Smooth muscle cell of trachea (primary cell): ENCODE results near the gene TRPT1. TPM values are rescaled to one million over a fixed set of nuclear protein-coding genes. Genes with fewer than 3 reads are reported as not detected.

Experiments used
- total RNA-seq: library from RNA; depleted of rRNA; stranded (reverse); fragments of >200 nt; gene quantifications from 2 replicates; pipeline ENCODE4 v1.2.1, GENCODE V29; 2014

TRPT1 gene
- total RNA-seq = 28.5 and 50.6 TPM in 2 replicates

GRCh38 chr11:64225608-64226506 lies at the start of gene TRPT1, which contains the start of gene NUDT22:
TRPT1 (minus strand) TSS chr11:64226186; CDS start chr11:64225860, 326 bp downstream.
NUDT22 (plus strand) TSS chr11:64226274; CDS start chr11:64226653, 379 bp downstream.

GRCh38 chr11:64251016-64251752 lies 25.2 kb upstream of the TRPT1 start, which contains the start of gene PLCB3:
PLCB3 (plus strand) TSS chr11:64251530; CDS start chr11:64251650, 120 bp downstream.

GRCh38 chr11:64246871-64247728 lies 21.1 kb upstream of the TRPT1 start, which contains the start of gene PPP1R14B:
PPP1R14B (minus strand) TSS chr11:64246943; CDS start chr11:64246673, 270 bp downstream.

GRCh38 chr11:64240435-64241240 lies 14.7 kb upstream of the TRPT1 start, which contains the start of gene FKBP2:
FKBP2 (plus strand) TSS chr11:64241095; CDS start chr11:64242388, 1,293 bp downstream.

GRCh38 chr11:64233913-64234586 lies 8.1 kb upstream of the TRPT1 start, which contains the start of gene VEGFB:
VEGFB (plus strand) TSS chr11:64234584; CDS start chr11:64234834, 250 bp downstream.

DNA sequence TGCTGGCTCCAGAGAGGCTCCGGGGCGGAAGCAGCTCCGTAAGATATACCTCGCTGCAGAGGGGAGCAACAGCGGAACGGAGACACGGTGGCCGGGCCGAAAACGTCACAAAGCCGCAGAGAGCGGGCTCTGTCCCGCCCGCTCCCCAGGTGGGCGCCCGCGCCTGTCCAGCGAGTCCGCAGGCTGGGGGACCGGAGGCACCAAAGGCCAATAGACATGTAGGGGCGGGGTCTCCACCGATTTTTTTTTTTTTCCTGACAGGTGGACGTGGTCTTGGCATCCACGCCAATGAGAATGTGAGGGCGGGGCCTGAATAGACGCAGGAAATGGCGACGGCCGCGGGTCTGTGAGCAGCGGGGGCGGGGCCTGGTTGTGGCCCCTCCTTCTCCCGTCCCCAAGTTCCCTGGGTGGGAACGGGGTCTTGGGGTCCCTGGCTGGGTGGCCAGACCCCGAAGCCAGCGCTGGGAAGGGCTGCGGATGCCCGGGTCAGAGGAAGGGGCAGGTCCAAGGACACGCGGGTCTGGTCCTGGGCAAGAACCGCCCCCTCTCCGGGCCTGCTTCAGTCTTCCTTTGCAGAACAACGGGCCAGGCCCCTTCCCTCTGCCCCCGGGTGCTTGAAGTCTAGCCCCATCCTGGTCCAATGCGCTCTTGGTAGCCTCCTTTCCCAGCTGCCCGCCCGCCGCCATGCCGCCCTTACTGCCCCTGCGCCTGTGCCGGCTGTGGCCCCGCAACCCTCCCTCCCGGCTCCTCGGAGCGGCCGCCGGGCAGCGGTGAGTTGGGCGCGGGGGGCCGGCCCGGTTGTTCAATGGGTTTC lies 4.4 kb upstream of the TRPT1 start, which contains the start of gene DNAJC4:
DNAJC4 (plus strand) TSS at position 378 of the 814 bp plus-strand sequence; CDS start at position 685, 307 bp downstream.

DNA sequence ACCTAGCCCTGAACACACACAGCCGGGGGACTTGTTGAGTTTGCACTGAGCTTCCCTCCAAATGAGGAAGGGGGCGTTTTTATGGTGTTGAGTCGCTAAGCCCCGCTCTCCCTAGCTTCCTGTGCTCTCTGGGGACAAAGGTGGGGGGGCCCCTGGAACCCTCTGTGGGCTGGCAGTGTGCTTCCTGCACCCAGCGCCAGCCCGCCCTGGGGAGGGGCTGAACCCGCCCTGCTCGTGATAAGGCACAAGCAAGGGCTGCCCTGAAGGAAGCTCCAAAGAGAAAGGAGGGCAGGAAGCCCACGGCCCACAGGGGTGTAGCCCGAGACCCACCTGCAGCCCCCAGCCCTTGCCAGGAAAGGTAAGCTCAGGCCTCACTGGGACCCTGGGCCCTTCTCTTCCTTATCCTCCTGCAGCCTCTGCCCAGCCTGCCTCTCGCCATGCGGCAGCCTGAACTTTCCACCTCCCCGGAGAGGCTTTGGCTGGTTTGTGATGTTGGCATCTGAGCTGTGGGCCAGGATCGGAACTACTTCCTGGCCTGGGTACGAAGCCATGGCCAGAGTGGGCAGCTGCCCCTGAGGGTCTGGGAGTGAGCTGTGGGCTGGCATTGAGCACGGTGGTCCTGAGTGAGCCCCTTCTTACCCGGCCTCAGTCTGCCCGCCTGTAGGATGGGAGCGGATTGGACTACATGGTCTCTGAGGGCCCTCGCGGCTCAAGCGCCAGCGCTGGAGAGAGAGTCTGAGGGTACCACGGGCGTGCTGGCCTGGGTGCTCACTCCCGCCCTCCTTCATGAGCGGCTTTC lies 19.3 kb downstream of the TRPT1 start, which contains the start of gene FERMT3:
FERMT3 (plus strand) TSS at position 265 of the 799 bp plus-strand sequence. CDS start 644 bp downstream, outside the sequence.

DNA sequence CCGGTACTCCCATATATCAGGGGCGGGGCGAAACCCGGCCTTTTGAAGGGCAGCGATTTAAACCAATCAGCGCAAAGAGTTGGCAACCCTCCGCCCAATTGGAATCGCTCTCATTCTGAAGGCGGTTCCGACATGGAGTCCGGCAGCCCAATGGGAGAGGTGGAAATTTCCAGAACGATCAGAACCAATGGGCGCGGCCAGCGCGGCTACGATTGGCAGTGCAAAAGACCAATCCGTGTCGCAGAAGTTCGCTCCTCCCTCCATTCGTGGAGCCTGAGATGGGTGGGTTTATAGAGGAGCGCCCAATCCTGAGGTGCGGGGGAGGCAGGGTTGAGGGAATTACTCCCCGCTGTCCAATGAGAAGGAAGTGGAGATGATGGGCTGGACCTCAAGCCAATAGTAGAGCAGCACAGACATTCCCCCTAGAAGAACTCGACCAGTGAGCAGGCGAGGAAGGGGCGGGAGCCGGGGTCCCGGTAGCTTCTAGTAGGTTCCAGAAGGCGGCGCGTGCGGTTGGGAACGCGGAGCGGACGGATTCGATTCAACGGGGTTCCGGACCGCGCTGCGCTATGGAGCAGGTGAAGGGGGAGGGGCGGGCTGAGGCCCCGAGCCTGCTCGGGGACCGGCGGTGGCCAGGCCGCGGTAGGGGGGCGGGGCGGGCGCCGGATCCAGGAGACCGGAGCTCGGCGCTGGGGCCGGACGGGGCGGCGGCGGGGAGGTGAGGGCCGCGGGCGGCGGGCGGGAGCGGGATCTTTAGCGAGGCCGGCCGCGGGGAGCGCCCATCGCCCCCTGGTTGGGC lies 40.1 kb downstream of the TRPT1 start, which contains the start of gene STIP1:
STIP1 (plus strand) TSS at position 479 of the 799 bp plus-strand sequence; CDS start at position 570, 91 bp downstream.

Other genes with a start within 250 kb of the TRPT1 start
- gene OTUB1, start 239.7 kb downstream of the TRPT1 start, total RNA-seq = 43.0 and 60.2 TPM in 2 replicates
- 0.15 and 0.50 TPM in 2 replicates for gene FLRT1, start 190.3 kb downstream of the TRPT1 start, total RNA-seq
- gene MACROD1, start 60.1 kb downstream of the TRPT1 start, total RNA-seq = 22.4 and 23.3 TPM in 2 replicates
- gene STIP1, start 40.0 kb downstream of the TRPT1 start, total RNA-seq = 119 and 132 TPM in 2 replicates
- 1.8 and 6.0 TPM in 2 replicates for gene FERMT3, start 19.5 kb downstream of the TRPT1 start, total RNA-seq
- gene NUDT22, start 88 bp upstream of the TRPT1 start, total RNA-seq = 62.4 and 66.0 TPM in 2 replicates
- 8.0 and 18.2 TPM in 2 replicates for gene DNAJC4, start 4.4 kb upstream of the TRPT1 start, total RNA-seq
- 38.7 and 41.5 TPM in 2 replicates for gene VEGFB, start 8.4 kb upstream of the TRPT1 start, total RNA-seq
- gene FKBP2, start 14.9 kb upstream of the TRPT1 start, total RNA-seq = 45.7 and 91.8 TPM in 2 replicates
- gene PPP1R14B, start 20.8 kb upstream of the TRPT1 start, total RNA-seq = 164 and 283 TPM in 2 replicates
- gene PLCB3, start 25.3 kb upstream of the TRPT1 start, total RNA-seq = 46.4 and 54.9 TPM in 2 replicates
- 80.6 and 85.5 TPM in 2 replicates for gene BAD, start 58.5 kb upstream of the TRPT1 start, total RNA-seq
- 11.8 and 21.2 TPM in 2 replicates for gene GPR137, start 59.7 kb upstream of the TRPT1 start, total RNA-seq
- gene KCNK4, start 65.1 kb upstream of the TRPT1 start, total RNA-seq = 0.17 TPM in 1 of 2 replicates, not detected in the other
- 0.44 and 0.66 TPM in 2 replicates for gene CATSPERZ, start 74.2 kb upstream of the TRPT1 start, total RNA-seq
- gene ESRRA, start 79.3 kb upstream of the TRPT1 start, total RNA-seq = 34.6 and 44.3 TPM in 2 replicates
- gene TRMT112, start 91.4 kb upstream of the TRPT1 start, total RNA-seq = 177 and 342 TPM in 2 replicates
- gene PRDX5, start 91.9 kb upstream of the TRPT1 start, total RNA-seq = 202 and 213 TPM in 2 replicates
- 1.0 and 1.2 TPM in 2 replicates for gene CCDC88B, start 114.0 kb upstream of the TRPT1 start, total RNA-seq
- 45.8 and 49.0 TPM in 2 replicates for gene RPS6KA4, start 133.0 kb upstream of the TRPT1 start, total RNA-seq